Left forelimb (tissue), 1 donor: ENCODE data around the gene C11orf65.
"Not testable (repeated sequence)": the region's sequence is repeated elsewhere in the genome, so short reads cannot be mapped to it uniquely, and the experiment has no call there.

Source experiments
- DNase-seq: peaks from one replicate; pipeline ENCODE4 v3.0.0-alpha.2; 2018; ENCODE audit warnings: low spot score

The C11orf65 gene

DNA sequence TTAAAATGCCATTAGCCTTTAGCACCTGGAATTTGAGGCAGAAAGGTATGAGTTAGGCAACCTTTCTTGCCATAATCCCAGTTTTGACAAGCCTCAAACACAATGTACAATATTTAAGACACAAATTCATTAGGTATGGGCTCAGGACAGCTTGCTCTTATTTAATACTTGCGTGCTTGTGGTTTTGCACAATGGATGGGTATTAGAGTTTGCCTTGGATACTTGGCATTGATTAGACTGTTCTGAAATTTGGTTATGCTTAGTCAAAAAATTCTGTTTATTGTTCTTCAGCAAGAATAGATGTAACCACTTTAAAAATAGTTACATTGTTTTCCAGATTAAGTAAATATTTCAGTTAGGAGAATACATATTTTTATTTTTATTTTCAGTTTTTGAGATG, 5.4 kb upstream of the C11orf65 start:
- DNase-seq = no peak

DNA sequence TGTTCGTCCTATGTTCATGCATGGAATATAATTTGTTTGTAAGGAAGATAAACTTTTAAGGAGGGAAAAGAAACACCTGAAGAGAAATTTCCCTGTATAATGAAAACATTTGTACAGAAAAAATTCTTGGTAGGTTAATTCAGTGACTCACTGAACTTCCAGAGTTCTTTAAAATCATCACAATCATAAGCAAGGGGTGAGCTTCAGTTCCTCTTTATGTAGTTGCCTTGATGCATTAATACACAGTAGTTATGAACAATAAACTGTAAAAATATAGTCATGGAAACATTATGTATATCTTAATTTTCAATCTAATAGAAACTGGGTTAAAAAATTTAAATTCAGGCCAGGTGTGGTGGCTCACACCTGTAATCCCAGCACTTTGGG, 1.1 kb upstream of the C11orf65 start:
- no peak for DNase-seq

DNA sequence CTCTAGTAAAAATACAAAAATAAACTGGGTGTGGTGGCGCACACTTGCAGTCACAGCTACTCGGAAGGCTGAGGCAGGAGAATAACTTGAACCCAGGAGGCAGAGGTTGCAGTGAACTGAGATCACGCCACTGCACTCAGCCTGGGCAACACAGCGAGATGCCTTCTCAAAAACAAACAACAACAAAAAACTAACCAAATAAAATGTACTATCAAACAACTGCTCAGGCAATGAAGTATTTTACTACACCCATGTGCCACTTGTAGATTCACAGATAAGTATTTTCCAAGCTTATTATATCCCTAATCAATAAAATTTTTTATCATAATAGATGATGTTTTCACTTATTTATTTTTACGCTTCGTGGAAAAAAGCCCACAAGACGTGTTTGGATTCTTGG, 924 bp downstream of the C11orf65 start:
- DNase-seq = no peak

DNA sequence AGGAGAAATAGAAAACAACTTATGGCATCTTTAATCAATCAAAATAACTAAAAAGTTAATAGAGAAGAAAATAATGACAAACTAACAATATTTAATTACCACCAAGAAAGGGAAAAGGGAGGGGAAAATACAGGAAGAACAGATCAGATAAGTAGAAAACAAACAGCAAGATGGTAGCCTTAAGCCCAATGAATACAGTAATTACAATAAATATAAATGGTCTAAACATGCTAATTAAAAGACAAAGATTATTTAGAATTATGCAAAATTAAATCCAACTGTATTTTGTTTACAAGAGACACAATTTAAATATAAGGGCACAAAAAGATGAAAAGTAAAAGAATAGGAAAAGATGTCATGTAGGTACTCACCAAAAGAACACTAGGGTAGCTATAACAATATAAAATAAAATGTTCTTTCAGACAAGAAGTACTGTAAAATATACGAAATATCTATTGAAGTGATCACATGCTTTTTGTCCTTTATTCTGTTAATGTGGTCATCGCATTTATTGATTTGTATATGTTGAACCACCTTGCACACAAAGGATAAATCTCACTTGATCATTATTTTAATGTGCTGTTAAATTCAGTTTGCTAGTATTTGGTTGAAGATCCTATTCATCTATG, 14.0 kb downstream of the C11orf65 start:
- no peak for DNase-seq

DNA sequence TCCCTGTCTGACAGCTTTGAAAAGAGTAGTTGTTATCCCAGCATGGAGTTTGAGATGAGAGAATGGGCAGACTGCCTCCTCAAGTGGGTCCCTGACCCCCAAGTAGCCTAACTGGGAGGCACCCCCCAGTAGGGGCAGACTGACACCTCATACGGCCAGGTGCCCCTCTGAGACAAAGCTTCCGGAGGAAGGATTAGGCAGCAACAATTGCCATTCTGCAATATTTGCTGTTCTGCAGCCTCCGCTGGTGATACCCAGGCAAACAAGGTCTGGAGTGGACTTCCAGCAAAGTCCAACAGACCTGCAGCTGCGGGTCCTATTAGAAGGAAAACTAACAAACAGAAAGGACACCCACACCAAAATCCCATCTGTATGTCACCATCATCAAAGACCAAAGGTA, 25.9 kb downstream of the C11orf65 start:
- DNase-seq = not testable (repeated sequence)

DNA sequence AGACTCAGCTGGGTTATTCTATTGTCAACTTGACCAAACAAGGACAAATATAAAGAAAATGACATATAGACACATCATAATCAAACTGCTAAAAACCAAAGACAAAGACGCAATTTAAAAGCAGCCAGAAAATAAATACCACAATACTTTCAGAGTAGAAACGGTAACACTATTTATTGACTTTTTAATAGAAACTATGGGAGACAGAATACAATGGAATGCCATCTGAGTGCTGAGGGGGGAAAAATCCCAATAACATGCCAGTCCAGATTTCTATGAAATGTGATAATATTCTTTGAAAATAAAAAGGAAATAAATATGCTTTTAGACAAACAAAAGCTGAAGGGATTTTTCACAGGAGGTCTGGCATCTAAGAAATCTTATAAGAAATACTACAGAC, 30.7 kb downstream of the C11orf65 start:
- DNase-seq = no peak

DNA sequence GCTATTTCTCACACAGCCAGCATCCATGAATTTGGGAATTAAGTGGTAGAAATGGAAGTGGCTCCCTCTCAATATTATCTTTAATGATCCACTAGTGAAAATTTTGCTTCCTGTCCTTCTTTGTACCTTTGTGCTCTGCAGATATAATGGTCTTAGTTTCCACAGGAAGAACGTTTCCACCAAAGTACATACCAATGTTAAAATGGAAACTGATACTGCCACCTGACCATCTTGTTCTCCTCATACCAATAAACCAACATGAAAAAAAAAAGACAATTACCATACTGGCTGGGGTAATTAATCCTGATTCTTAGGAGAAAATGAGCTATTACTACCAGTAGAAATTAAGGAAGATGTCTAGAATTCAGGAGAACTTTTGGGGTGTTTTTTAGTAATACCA, 32.3 kb downstream of the C11orf65 start:
- no peak for DNase-seq

DNA sequence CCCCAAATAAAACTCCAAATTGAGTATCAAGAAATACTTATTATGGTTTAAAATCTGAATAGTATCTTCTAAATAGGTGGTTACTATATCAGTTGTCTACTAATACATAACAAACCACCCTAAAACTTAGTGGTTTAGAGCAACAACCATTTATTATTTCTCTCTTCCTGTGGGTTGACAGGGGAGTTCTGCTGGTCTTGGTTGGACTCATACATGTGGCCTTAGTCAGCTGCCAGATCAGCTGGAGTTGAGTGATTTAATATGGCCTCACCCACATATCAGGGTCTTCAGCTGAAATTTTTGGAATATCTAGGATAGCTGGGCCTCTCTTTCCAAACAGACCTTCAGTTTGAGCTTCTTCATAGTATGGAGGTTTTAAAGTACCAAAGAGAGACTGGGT, 34.5 kb downstream of the C11orf65 start:
- DNase-seq = no peak

DNA sequence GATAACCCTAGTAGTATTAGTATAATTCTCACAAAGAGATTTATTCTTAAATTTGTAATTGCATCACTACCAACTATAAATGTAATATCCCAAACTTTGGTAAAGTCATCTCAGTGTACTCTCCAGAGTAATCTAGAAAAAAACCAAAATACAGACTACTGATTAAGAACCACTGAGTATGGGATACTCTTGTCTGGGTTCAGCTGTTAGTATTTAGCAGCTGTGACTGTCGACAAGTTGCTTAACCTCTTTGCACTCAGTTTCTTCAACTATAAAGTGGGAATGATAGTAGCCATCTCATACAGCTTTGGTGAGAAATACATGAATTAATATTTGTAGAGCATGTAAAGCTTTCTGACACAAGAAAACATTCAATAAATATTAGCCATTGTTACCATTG, 35.3 kb downstream of the C11orf65 start:
- no peak for DNase-seq

DNA sequence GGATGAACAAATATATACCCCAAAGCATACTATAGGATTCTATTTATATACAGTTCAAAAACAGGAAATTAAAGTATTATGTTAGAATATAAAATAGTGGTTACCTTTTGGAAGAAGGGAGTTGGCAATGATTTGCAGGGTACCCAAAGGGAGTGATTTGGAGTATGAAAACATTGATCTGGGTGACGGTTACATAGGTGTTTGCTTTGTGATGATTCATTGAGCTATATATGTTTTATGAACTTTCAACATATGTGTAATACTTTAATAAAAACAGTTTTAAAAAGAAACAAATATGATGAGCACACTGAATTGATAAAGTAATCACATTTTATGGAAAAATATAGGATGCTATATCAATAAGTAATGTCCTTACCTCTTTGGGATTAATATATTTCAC, 36.0 kb downstream of the C11orf65 start:
- DNase-seq = no peak

DNA sequence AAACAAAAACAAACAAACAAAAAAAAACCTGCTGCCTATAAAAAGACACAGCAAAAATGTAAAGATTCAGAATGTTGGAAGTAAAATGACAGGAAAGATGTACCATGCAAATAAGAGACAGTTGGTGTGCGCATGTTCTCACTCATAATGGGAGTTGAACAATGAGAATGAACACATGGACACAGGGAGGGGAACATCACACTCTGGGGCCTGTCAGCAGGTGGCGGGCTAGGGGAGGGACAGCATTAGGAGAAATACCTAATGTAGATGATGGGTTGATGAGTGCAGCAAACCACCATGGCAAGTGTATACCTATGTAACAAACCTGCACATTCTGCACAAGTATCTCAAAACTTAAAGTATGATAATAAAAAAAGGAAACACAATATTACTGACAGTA, 49.8 kb downstream of the C11orf65 start:
- DNase-seq = not testable (repeated sequence)

DNA sequence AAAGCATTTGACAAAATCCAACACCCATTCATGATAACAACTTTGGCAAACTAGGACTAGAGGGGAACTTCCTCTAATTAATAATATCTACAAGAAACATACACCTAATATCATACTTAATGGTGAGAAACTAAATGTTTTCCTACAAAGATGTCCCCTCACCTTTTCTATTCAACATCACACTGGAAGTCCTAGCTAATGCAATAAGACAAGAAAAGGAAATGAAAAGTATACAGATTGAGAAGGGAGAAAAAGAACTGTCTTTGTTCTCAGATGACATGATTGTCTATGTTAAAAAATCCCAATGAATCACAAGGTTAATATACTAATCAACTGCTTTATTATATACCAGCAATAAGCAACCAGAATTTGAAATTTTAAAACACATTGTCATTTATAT, 52.4 kb downstream of the C11orf65 start:
- DNase-seq = no peak

DNA sequence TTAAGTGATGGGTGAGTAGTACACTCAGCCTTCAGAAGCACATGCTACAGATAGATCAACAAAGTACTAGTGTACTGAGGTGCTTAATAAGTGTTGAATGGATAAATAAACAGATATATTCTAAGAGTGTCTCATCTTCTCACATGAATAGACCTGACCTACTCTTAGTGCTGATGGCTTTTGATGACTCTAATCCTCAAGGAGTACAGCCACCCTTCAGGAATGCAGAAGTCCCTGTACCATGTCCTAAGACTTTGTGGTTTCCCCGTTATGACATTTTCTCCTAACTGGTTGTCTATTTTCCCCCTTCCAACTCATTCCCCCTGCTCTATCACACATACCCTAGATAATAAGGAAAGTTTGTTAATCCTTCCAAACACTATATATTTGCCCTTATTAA, 61.6 kb downstream of the C11orf65 start:
- no peak for DNase-seq

DNA sequence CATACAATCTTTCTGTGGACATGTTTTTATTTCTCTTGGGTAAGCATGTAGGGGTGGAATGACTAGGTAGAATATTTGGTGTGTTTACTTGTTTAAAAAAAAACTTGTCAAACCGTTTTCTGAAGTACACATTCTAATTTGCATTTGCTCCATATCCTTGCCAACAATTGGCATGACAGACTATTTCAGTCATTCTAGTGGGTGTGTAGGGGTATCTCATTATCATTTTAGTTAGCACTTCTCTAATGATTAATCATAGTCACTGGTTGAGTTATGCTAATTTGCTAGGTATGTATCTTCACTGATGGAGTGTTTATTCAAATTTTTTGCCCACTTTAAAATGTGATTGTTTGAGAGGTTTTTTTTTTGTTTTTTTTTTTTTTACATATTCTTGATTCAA, 64.3 kb downstream of the C11orf65 start:
- DNase-seq = no peak

DNA sequence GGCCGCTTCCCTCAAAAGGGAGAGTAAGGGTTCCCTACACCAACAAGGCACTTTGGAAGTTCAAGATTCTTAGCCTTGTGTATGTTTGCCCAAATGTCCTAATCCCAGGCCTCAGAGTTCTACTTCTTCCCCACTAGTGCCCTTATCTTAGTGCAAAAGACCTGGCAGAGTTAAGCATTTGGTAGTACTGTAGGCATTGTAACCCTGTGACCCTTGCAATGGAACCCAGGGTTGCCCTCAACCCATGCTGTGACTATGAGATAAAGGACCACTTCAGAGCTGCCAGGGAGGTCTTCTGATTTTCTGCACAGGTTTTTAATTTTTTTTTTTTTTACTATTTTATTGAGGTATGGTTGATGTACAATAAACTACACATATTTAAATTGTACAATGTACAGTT, 65.1 kb downstream of the C11orf65 start:
- no peak for DNase-seq

DNA sequence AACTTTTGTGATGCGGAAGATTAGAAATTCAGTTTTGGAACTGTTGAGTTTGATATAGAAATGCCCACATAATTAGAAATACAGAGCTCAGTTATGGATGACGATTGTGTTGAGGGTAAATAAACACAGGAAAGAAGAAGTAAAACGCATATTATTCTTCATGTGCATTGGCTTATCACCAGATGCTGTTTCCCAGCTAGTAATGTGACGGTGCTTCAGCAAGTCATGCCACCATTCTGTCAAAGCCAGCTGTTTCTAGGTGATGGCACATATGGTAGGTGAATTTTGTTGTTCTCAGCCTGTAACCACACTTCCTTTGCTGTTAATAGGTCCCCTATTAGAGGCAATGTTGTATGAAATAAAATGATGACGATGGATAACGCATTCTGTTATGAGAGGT, 68.9 kb downstream of the C11orf65 start:
- no peak for DNase-seq

DNA sequence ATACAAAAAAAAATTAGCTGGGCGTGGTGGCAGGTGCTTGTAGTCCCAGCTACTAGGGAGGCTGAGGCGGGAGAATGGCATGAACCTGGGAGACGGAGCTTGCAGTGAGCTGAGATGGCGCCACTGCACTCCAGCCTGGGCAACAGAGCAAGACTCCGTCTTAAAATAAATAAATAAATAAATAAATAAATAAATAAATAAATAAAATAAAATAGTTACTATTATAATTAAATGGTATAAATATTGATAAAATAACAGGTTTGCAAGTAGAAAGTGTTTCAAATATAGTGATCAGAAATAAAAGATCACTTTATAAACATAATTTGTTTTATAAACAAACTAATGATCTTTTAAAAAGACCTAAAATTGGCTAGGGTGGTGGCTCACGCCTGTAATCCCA, 70.7 kb downstream of the C11orf65 start:
- DNase-seq = not testable (repeated sequence)

DNA sequence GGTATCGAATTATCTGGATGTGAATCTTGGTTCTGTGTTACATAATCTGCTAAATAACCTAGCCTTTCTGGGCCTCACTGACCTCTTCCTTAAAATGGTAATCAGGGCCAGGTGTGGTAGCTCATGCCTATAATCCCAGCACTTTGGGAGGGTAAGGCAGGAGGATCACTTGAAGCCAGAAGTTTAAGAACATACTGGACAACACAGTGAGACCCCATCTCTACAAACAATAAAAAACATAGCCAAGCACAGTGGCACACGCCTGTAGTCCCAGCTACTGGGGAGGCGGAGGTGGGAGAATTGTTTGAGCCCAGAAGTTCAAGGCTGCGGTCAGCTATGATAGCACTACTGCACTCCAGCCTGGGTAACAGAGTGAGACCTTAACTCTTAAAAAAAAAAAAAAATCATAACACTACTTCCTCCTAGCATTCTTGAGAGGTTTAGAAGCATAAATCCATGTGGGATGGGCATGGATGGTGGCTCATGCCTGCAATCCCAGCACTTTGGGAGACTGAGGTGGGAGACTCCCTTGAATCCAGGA, 72.5 kb downstream of the C11orf65 start:
- no peak for DNase-seq

DNA sequence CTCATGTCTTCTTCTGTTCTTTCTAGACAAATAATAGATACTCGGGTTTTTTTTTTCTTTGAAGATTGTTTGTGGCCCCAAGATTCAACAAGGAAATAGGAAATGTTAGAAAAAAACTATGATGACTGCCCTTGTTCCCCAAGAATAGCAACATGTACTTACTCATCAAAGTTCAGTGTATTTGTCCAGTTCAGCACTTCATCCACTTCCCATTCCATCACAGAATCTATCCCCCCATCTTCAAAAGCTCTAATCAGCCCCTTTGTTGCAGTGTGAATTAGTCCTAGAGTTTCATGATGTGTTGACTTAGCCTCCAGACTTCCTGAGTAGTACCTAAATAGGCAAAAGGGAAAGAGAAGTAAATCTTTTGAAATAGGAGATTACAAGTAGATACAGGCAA, 74.3 kb downstream of the C11orf65 start:
- no peak for DNase-seq

DNA sequence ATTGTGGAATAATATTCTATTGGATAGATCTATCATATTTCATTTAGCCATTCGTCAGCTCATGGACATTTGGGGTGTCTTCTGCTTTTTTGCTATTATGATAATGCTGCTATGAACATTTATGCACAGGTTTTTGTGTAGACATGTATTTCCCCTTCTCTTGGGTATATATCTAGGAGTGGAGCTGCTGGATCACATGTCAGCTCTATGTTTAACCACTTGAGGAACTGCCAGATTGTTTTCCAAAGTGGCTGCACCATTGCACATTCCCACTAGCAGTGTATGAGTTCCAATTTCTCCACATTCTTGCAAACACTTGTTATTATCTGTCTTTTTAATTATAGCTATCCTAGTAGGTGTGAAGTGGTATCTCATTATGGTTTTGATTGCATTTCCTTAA, 75.0 kb downstream of the C11orf65 start:
- DNase-seq = no peak

DNA sequence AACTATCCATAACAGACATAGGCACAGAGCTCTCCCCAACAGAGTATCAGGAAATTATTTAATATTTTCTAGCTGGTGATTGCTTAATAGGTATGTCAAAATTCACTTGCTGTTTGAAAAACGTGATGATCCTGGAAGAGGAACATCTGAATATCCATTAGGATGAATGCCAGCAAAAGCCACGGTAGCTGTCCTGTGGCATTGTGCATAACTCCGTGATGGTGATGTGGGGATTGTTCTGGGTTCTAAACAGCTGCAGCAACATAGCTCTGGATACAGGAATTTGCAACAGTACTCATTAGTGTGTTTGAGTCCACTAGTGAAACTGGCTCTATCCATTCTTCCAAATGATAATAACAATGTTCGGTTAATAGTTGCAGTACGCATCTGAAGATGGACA, 78.8 kb downstream of the C11orf65 start:
- DNase-seq = no peak

DNA sequence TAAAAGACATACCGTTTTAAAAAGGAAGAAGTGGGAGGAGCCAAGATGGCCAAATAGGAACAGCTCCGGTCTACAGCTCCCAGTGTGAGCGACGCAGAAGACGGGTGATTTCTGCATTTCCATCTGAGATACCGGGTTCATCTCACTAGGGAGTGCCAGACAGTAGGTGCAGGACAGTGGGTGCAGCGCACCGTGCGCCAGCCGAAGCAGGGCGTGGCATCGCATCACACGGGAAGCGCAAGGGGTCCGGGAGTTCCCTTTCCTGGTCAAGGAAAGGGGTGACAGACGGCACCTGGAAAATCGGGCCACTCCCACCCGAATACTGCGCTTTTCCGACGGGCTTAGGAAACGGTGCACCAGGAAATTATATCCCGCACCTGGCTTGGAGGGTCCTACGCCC, 93.8 kb downstream of the C11orf65 start:
- DNase-seq = not testable (repeated sequence)

DNA sequence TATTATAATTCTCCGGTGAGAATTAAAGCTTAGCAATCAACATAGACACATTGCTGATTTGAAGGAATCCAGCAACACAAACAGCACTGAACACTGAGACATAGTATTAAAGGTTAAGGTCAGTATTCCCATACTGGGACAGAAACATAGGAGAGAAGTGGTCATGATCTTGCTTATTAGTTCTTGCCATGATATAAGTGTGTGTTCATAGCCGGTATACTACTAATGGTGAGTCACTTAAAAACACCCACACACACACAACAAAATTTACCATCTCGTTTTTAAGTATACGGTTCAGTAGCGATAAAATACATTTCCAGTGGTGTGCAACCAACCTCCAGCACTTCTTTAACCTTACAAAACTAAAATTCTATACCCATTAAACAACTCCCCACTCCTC, 96.3 kb downstream of the C11orf65 start:
- DNase-seq = no peak

DNA sequence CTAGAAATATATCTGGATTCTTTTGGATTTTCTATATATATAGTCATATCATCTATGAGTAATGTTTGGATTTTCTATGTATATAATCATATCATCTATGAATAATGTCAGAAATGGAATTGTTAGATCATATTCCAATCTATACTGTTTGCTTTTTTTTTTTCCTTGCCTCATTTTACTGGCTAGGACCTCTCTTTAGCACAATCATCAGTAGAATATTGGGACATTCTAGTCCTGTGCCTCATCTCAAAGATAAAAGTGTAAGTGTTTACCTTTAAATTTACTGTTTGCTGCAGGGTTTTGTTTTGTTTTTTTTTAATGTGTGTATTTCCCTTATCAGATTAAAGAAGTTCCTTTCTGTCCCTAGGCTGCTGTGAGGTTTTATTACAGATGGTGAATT, 97.0 kb downstream of the C11orf65 start:
- DNase-seq = no peak

DNA sequence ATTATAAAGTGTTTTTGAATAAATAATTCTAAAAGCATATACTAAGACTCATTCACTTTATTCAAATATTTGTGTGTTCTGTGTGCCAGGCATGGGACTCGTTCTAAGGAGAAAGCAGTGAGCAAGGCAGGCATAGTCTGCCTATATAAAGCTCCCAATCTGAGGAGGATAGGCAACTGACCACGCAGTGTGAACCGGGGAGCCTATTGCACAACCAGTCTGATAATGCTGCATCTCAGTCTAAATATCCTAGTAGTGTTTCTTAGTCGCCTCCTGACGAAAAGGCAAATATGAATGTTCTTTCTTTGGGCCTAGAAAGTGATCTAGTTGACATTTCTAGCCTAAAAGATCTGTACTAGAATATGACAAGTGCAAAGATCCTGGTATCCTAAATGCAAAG, 98.3 kb downstream of the C11orf65 start:
- no peak for DNase-seq
